C4-2B (cell line): ENCODE measurements around the gene PARD3.

ENCODE experiments used
- CTCF ChIP-seq: fragments of 450-650 bp; conservative IDR thresholded peaks from 2 replicates; pipeline ENCODE4 v1.5.1; 2017; ENCODE audit warnings: mild to moderate bottlenecking
- ZFX ChIP-seq: fragments of 450-650 bp; IDR thresholded peaks from 2 replicates; pipeline ENCODE4 v1.6.1; 2017

GRCh38 chr10:34397324-34397723 lies 417.8 kb downstream of the PARD3 start:
- TF ChIP-seq CTCF (no peak), ZFX (no peak)
